GM12892 (cell line): ENCODE measurements around the gene CD79B.

ENCODE experiments used
- POLR2A ChIP-seq: IDR thresholded peaks from 2 replicates; pipeline ENCODE4 v1.6.1; 2011; ENCODE audit warnings: low read depth, low read length, control low read depth
- POLR2AphosphoS5 ChIP-seq: IDR thresholded peaks from 2 replicates; pipeline ENCODE4 v1.6.1; 2011; ENCODE audit warnings: low read depth, low read length, control low read depth

DNA sequence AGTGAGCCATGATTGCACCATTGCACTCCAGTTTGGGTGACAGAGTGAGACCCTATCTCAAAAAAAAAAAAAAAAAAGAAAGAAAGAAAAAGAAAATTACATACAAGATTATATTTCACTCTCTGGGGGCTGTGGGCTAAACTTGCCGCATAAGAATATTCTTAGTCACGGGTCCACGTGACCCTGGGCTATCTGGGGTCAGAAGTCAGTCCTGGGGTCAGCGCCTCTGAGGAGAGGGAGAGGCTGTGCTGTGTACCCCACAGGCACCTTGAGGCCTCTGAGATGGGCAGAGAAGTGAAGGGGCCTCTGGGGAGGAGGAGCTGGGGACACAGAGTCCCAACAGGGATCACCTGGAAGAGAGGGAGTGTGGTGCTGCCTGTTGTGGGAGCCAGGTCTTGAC, 5.8 kb upstream of the CD79B start:
- no peak for TF ChIP-seq POLR2A
- no peak for TF ChIP-seq POLR2AphosphoS5
